ENCODE results near the gene ACOT8. TPM values are rescaled to one million over a fixed set of nuclear protein-coding genes. Genes with fewer than 3 reads are reported as not detected.

ACOT8 gene
- 17.5 to 19.4 TPM (median 18.7 TPM) in 5 replicates for total RNA-seq (2022; extraction: Qiagen RNA extraction; ENCODE audit: low read depth)

GRCh38 chr20:45857114-45857881, at the start of gene ACOT8, which contains the start of gene ZSWIM3:
Gene ACOT8, minus strand, starts transcription at chr20:45857392. Its CDS starts 77 bp downstream, at chr20:45857315.
Gene ZSWIM3, plus strand, starts transcription at chr20:45857614. Its CDS starts 212 bp downstream, at chr20:45857826.

GRCh38 chr20:45890985-45891983, 34.1 kb upstream of the ACOT8 start, which contains the start of the genes CTSA and NEURL2:
Gene CTSA, plus strand, starts transcription at chr20:45891335. Its CDS starts 234 bp downstream, at chr20:45891569.
Gene NEURL2, minus strand, starts transcription at chr20:45891208. Its CDS starts 217 bp downstream, at chr20:45890991.

GRCh38 chr20:45887346-45887715, 30.1 kb upstream of the ACOT8 start, which contains the start of gene SPATA25:
Gene SPATA25, minus strand, starts transcription at chr20:45887622. Its CDS starts 32 bp downstream, at chr20:45887590.

GRCh38 chr20:45880988-45881788, 24.0 kb upstream of the ACOT8 start, which contains the start of gene ZSWIM1:
Gene ZSWIM1, plus strand, starts transcription at chr20:45881227. Its CDS starts 1,366 bp downstream, at chr20:45882593.

GRCh38 chr20:45833030-45833882, 23.9 kb downstream of the ACOT8 start, which contains the start of gene SNX21:
Gene SNX21, plus strand, starts transcription at chr20:45833799. Its CDS starts 121 bp downstream, at chr20:45833920.

GRCh38 chr20:45827030-45827652, 30.1 kb downstream of the ACOT8 start, which contains the start of gene TNNC2:
Gene TNNC2, minus strand, starts transcription at chr20:45827312. Its CDS starts 64 bp downstream, at chr20:45827248.

GRCh38 chr20:45812157-45813005, 44.8 kb downstream of the ACOT8 start, which contains the start of gene UBE2C:
Gene UBE2C, plus strand, starts transcription at chr20:45812644. Its CDS starts 52 bp downstream, at chr20:45812696.

Other genes with a start within 250 kb of the ACOT8 start
- gene WFDC10A, start 227.7 kb downstream of the ACOT8 start, total RNA-seq (2022; extraction: Qiagen RNA extraction; ENCODE audit: low read depth): not detected in 5 replicates
- not detected in 5 replicates for gene WFDC9, start 226.1 kb downstream of the ACOT8 start, total RNA-seq (2022; extraction: Qiagen RNA extraction; ENCODE audit: low read depth)
- gene WFDC11, start 187.2 kb downstream of the ACOT8 start, total RNA-seq (2022; extraction: Qiagen RNA extraction; ENCODE audit: low read depth): not detected in 5 replicates
- gene WFDC13, start 155.4 kb downstream of the ACOT8 start, total RNA-seq (2022; extraction: Qiagen RNA extraction; ENCODE audit: low read depth): not detected in 5 replicates
- gene WFDC10B, start 152.4 kb downstream of the ACOT8 start, total RNA-seq (2022; extraction: Qiagen RNA extraction; ENCODE audit: low read depth): not detected in 5 replicates
- not detected in 5 replicates for gene SPINT4, start 135.0 kb downstream of the ACOT8 start, total RNA-seq (2022; extraction: Qiagen RNA extraction; ENCODE audit: low read depth)
- 0.41 to 0.44 TPM in 2 of 5 replicates, not detected in the others for gene WFDC3, start 65.5 kb downstream of the ACOT8 start, total RNA-seq (2022; extraction: Qiagen RNA extraction; ENCODE audit: low read depth)
- 32.4 to 37.0 TPM (median 36.3 TPM) in 5 replicates for gene DNTTIP1, start 65.4 kb downstream of the ACOT8 start, total RNA-seq (2022; extraction: Qiagen RNA extraction; ENCODE audit: low read depth)
- 225 to 255 TPM (median 251 TPM) in 5 replicates for gene UBE2C, start 44.7 kb downstream of the ACOT8 start, total RNA-seq (2022; extraction: Qiagen RNA extraction; ENCODE audit: low read depth)
- 0.28 TPM in 2 of 5 replicates, not detected in the others for gene TNNC2, start 30.1 kb downstream of the ACOT8 start, total RNA-seq (2022; extraction: Qiagen RNA extraction; ENCODE audit: low read depth)
- gene SNX21, start 23.6 kb downstream of the ACOT8 start, total RNA-seq (2022; extraction: Qiagen RNA extraction; ENCODE audit: low read depth): 8.9 to 11.5 TPM (median 10.1 TPM) in 5 replicates
- gene ZSWIM3, start 222 bp upstream of the ACOT8 start, total RNA-seq (2022; extraction: Qiagen RNA extraction; ENCODE audit: low read depth): 1.3 to 1.7 TPM (median 1.5 TPM) in 5 replicates
- gene ZSWIM1, start 23.8 kb upstream of the ACOT8 start, total RNA-seq (2022; extraction: Qiagen RNA extraction; ENCODE audit: low read depth): 4.8 to 6.4 TPM (median 5.8 TPM) in 5 replicates
- gene SPATA25, start 30.2 kb upstream of the ACOT8 start, total RNA-seq (2022; extraction: Qiagen RNA extraction; ENCODE audit: low read depth): 0.56 to 0.74 TPM (median 0.69 TPM) in 5 replicates
- 0.99 to 1.3 TPM (median 1.1 TPM) in 5 replicates for gene NEURL2, start 33.8 kb upstream of the ACOT8 start, total RNA-seq (2022; extraction: Qiagen RNA extraction; ENCODE audit: low read depth)
- 93.0 to 122 TPM (median 112 TPM) in 5 replicates for gene CTSA, start 33.9 kb upstream of the ACOT8 start, total RNA-seq (2022; extraction: Qiagen RNA extraction; ENCODE audit: low read depth)
- gene PLTP, start 54.8 kb upstream of the ACOT8 start, total RNA-seq (2022; extraction: Qiagen RNA extraction; ENCODE audit: low read depth): 1.5 to 2.2 TPM (median 1.6 TPM) in 5 replicates
- gene PCIF1, start 77.3 kb upstream of the ACOT8 start, total RNA-seq (2022; extraction: Qiagen RNA extraction; ENCODE audit: low read depth): 28.9 to 34.6 TPM (median 34.0 TPM) in 5 replicates
- 6.9 to 9.6 TPM (median 8.9 TPM) in 5 replicates for gene ZNF335, start 114.8 kb upstream of the ACOT8 start, total RNA-seq (2022; extraction: Qiagen RNA extraction; ENCODE audit: low read depth)
- 0.25 to 0.61 TPM (median 0.46 TPM) in 5 replicates for gene MMP9, start 151.5 kb upstream of the ACOT8 start, total RNA-seq (2022; extraction: Qiagen RNA extraction; ENCODE audit: low read depth)
- 11.7 to 15.2 TPM (median 15.1 TPM) in 5 replicates for gene SLC12A5, start 171.8 kb upstream of the ACOT8 start, total RNA-seq (2022; extraction: Qiagen RNA extraction; ENCODE audit: low read depth)
- 20.4 to 23.8 TPM (median 20.7 TPM) in 5 replicates for gene NCOA5, start 232.6 kb upstream of the ACOT8 start, total RNA-seq (2022; extraction: Qiagen RNA extraction; ENCODE audit: low read depth)

Data from A549 treated with GW870086 at 1 μM for 4 hours (cell line).